Choroid plexus epithelial cell (primary cell): ENCODE data around the gene TMC3.

ENCODE experiments used
- DNase-seq: peaks from one replicate; pipeline ENCODE4 v3.0.0-alpha.2; 2010; ENCODE audit warnings: low read depth
- H3K4me3 ChIP-seq: 2 replicates; pipeline ENCODE4 v1.5.1; 2011; ENCODE audit warnings: low read depth, mild to moderate bottlenecking, control low read depth, low read length, moderate library complexity
- CTCF ChIP-seq: conservative IDR thresholded peaks from 2 replicates; pipeline ENCODE4 v1.5.1; 2011; ENCODE audit warnings: low read depth, mild to moderate bottlenecking, control low read depth, inconsistent platforms, low read length, moderate library complexity

TMC3 gene

GRCh38 chr15:81398910-81399551, 25.0 kb upstream of the TMC3 start:
- DNase-seq: peak; percentile 18
- no peak overlapping the region for H3K4me3 ChIP-seq
- TF ChIP-seq CTCF: no peak

GRCh38 chr15:81398456-81398855, 24.4 kb upstream of the TMC3 start:
- no peak for TF ChIP-seq CTCF

GRCh38 chr15:81394603-81395002, 20.6 kb upstream of the TMC3 start:
- no peak overlapping the region for H3K4me3 ChIP-seq
- no peak for DNase-seq
- TF ChIP-seq CTCF: no peak

More at GRCh38 chr15:81398456-81398855, 24.4 kb upstream of the TMC3 start:
- DNase-seq: no peak
- H3K4me3 ChIP-seq: no peak overlapping the region

- no peak for DNase-seq
- TF ChIP-seq CTCF: no peak
- H3K4me3 ChIP-seq: no peak overlapping the region
Observed at GRCh38 chr15:81391657-81392056, 17.6 kb upstream of the TMC3 start.

- no peak overlapping the region for H3K4me3 ChIP-seq
- DNase-seq: no peak
- no peak for TF ChIP-seq CTCF
Observed at GRCh38 chr15:81388436-81388770, 14.4 kb upstream of the TMC3 start.

- H3K4me3 ChIP-seq: no peak overlapping the region
- TF ChIP-seq CTCF: no peak
- no peak for DNase-seq
Observed at GRCh38 chr15:81387621-81388435, 13.8 kb upstream of the TMC3 start.

- DNase-seq: peak; percentile 15
- no peak for TF ChIP-seq CTCF
- no peak overlapping the region for H3K4me3 ChIP-seq
Observed at GRCh38 chr15:81386947-81387346, 12.9 kb upstream of the TMC3 start.
